Measurements from ENCODE around the gene MRPS34. TPM values are rescaled to one million over a fixed set of nuclear protein-coding genes. Genes with fewer than 3 reads are reported as not detected.

MRPS34 gene
- total and polyA plus RNA-seq, 3 experiments from 2014 or later = 155 to 176 (median 172) TPM

- no peak overlapping the region for H3K27ac ChIP-seq (ENCODE audit: low read depth, low read length)
- CTCF ChIA-PET = interaction anchor here (1.3 kb wide), 1 partner anchor 40 kb away, joined by 4 read pairs; no protein-coding TSS in a partner anchor
- H3K27ac Mint-ChIP-seq = peak overlapping the region in 2 of 8 donors; percentile 67 to 91
- no peaks in the 10 kb centered on the region for H3K4me1 ChIP-seq (ENCODE audit: insufficient read depth, low read length)
- no peak overlapping the region for H3K4me3 Mint-ChIP-seq
- H3K36me3 Mint-ChIP-seq = peaks cover 0 to 64% (median 4%) of the 10 kb centered on the region in 3 donors
- H3K27me3 Mint-ChIP-seq = no peaks in the 10 kb centered on the region
- no peaks in the 10 kb centered on the region for H3K4me1 Mint-ChIP-seq
- H3K4me3 ChIP-seq (ENCODE audit: low read length) = no peak overlapping the region
- H3K9me3 Mint-ChIP-seq = no peaks in the 10 kb centered on the region
- H3K36me3 ChIP-seq (ENCODE audit: insufficient read depth, low read length) = peaks cover 16% of the 10 kb centered on the region
- POLR2A ChIA-PET = no interaction called here
- no peaks in the 10 kb centered on the region for H3K9me3 ChIP-seq (ENCODE audit: low read length)
- DNase-seq = no peak
- H3K27me3 ChIP-seq (ENCODE audit: insufficient read depth, low read length, poor library complexity, severe bottlenecking) = no peaks in the 10 kb centered on the region
Measured at GRCh38 chr16:1745181-1745899, 27.6 kb downstream of the MRPS34 start.

GRCh38 chr16:1744338-1744840, 28.5 kb downstream of the MRPS34 start:
- no peak overlapping the region for H3K4me3 Mint-ChIP-seq
- peaks cover 0 to 56% (median 4%) of the 10 kb centered on the region in 3 donors for H3K36me3 Mint-ChIP-seq
- POLR2A ChIA-PET = no interaction called here
- H3K4me1 ChIP-seq (ENCODE audit: insufficient read depth, low read length) = no peaks in the 10 kb centered on the region
- no peaks in the 10 kb centered on the region for H3K4me1 Mint-ChIP-seq
- H3K27me3 ChIP-seq (ENCODE audit: insufficient read depth, low read length, poor library complexity, severe bottlenecking) = no peaks in the 10 kb centered on the region
- no peaks in the 10 kb centered on the region for H3K9me3 ChIP-seq (ENCODE audit: low read length)
- no peak overlapping the region for H3K27ac Mint-ChIP-seq
- CTCF ChIA-PET = no interaction called here
- no peak overlapping the region for H3K4me3 ChIP-seq (ENCODE audit: low read length)
- no peaks in the 10 kb centered on the region for H3K27me3 Mint-ChIP-seq
- no peak for DNase-seq
- H3K36me3 ChIP-seq (ENCODE audit: insufficient read depth, low read length) = peaks cover 11% of the 10 kb centered on the region
- H3K27ac ChIP-seq (ENCODE audit: low read depth, low read length) = no peak overlapping the region
- H3K9me3 Mint-ChIP-seq = no peaks in the 10 kb centered on the region

GRCh38 chr16:1743376-1744337, 29.3 kb downstream of the MRPS34 start:
- Mint-ChIP-seq H3K27ac (no peak overlapping the region), H3K4me3 (no peak overlapping the region), H3K36me3 (peaks cover 0 to 49% (median 4%) of the 10 kb centered on the region in 3 donors), H3K27me3 (no peaks in the 10 kb centered on the region), H3K4me1 (no peaks in the 10 kb centered on the region), H3K9me3 (no peaks in the 10 kb centered on the region)
- no peaks in the 10 kb centered on the region for H3K9me3 ChIP-seq (ENCODE audit: low read length)
- H3K4me1 ChIP-seq (ENCODE audit: insufficient read depth, low read length) = no peaks in the 10 kb centered on the region
- H3K36me3 ChIP-seq (ENCODE audit: insufficient read depth, low read length) = peaks cover 6% of the 10 kb centered on the region
- DNase-seq = no peak
- ChIA-PET POLR2A (no interaction called here), CTCF (no interaction called here)
- H3K4me3 ChIP-seq (ENCODE audit: low read length) = no peak overlapping the region
- H3K27ac ChIP-seq (ENCODE audit: low read depth, low read length) = no peak overlapping the region
- no peaks in the 10 kb centered on the region for H3K27me3 ChIP-seq (ENCODE audit: insufficient read depth, low read length, poor library complexity, severe bottlenecking)

DNA sequence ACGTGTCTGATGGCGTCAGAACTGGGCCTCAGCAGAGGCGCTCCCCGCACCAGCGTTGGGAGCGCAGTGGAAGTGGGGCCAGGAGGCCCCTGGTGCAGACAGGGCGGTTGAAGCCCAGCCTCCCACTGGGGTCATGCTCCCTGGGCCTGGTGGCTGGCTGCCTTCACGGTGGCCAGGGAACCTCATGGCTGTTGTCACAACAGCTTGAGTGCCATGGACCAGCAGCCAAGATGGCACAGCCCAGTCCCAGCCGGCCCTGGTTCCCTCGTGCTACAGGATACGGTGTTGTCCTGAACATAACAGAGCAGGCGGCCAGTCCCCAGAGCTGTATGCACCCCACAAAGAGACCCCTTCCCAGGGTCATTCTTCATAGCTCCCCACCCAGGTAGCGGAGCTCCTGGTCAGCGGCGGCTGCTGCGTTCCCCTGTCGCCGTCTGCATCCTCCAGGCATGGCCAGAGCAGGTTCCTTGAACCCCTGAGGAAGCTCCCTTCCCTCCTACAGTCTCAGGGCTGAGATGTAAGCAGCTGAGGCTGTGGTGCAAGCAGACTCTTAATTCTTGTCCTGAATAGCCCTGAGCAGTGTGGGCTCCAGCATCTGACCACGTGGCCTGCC, 31.3 kb downstream of the MRPS34 start:
- Mint-ChIP-seq H3K27me3 (no peaks in the 10 kb centered on the region), H3K4me3 (no peak overlapping the region), H3K27ac (no peak overlapping the region), H3K9me3 (no peaks in the 10 kb centered on the region), H3K4me1 (no peaks in the 10 kb centered on the region), H3K36me3 (peaks cover 0 to 33% (median 4%) of the 10 kb centered on the region in 3 donors)
- DNase-seq = no peak
- Histone ChIP-seq H3K9me3 (ENCODE audit: low read length) (no peaks in the 10 kb centered on the region), H3K36me3 (ENCODE audit: insufficient read depth, low read length) (no peaks in the 10 kb centered on the region), H3K4me1 (ENCODE audit: insufficient read depth, low read length) (no peaks in the 10 kb centered on the region), H3K4me3 (ENCODE audit: low read length) (no peak overlapping the region), H3K27me3 (ENCODE audit: insufficient read depth, low read length, poor library complexity, severe bottlenecking) (no peaks in the 10 kb centered on the region), H3K27ac (ENCODE audit: low read depth, low read length) (no peak overlapping the region)
- ChIA-PET POLR2A (no interaction called here), CTCF (no interaction called here)

GRCh38 chr16:1740781-1741490, 32.0 kb downstream of the MRPS34 start:
- H3K27me3 ChIP-seq (ENCODE audit: insufficient read depth, low read length, poor library complexity, severe bottlenecking) = no peaks in the 10 kb centered on the region
- Mint-ChIP-seq H3K27me3 (no peaks in the 10 kb centered on the region), H3K9me3 (no peaks in the 10 kb centered on the region), H3K4me3 (no peak overlapping the region), H3K36me3 (peaks cover 0 to 31% (median 4%) of the 10 kb centered on the region in 3 donors), H3K27ac (peak overlapping the region in 1 of 8 donors; percentile 63), H3K4me1 (no peaks in the 10 kb centered on the region)
- H3K4me1 ChIP-seq (ENCODE audit: insufficient read depth, low read length) = no peaks in the 10 kb centered on the region
- H3K4me3 ChIP-seq (ENCODE audit: low read length) = no peak overlapping the region
- no peaks in the 10 kb centered on the region for H3K9me3 ChIP-seq (ENCODE audit: low read length)
- DNase-seq = no peak
- no peak overlapping the region for H3K27ac ChIP-seq (ENCODE audit: low read depth, low read length)
- CTCF ChIA-PET = no interaction called here
- no peaks in the 10 kb centered on the region for H3K36me3 ChIP-seq (ENCODE audit: insufficient read depth, low read length)
- POLR2A ChIA-PET = no interaction called here

DNA sequence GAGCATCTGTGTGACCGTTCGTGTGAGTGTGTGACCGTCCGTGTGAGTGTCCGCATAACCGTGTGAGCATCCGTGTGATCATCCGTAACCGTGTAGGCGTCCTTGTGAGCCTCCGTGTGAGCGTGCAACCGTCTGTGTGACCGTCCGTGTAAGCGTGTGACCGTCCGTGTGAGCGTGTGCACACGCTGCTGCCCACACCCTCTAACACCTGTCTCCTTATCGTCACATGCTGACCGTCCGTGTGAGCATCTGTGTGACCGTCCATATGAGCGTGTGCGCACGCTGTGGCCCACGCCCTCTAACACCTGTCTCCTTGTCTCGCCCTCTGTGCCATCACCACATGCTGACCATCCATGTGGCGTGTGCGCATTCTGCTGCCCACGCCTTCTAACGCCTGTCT, 32.7 kb downstream of the MRPS34 start:
- no peak for DNase-seq
- CTCF ChIA-PET = no interaction called here
- POLR2A ChIA-PET = no interaction called here

GRCh38 chr16:1734816-1735215, 38.1 kb downstream of the MRPS34 start:
- DNase-seq = no peak
- H3K9me3 ChIP-seq (ENCODE audit: low read length) = no peaks in the 10 kb centered on the region
- no peak overlapping the region for H3K4me3 ChIP-seq (ENCODE audit: low read length)
- H3K36me3 ChIP-seq (ENCODE audit: insufficient read depth, low read length) = peaks cover 7% of the 10 kb centered on the region
- POLR2A ChIA-PET = no interaction called here
- H3K9me3 Mint-ChIP-seq = no peaks in the 10 kb centered on the region
- H3K4me1 ChIP-seq (ENCODE audit: insufficient read depth, low read length) = no peaks in the 10 kb centered on the region
- no peak overlapping the region for H3K4me3 Mint-ChIP-seq
- CTCF ChIA-PET = no interaction called here
- H3K27me3 ChIP-seq (ENCODE audit: insufficient read depth, low read length, poor library complexity, severe bottlenecking) = no peaks in the 10 kb centered on the region
- peaks cover 0 to 30% (median 3%) of the 10 kb centered on the region in 3 donors for H3K36me3 Mint-ChIP-seq
- H3K4me1 Mint-ChIP-seq = peaks cover 0 to 4% (median 0%) of the 10 kb centered on the region in 3 donors
- H3K27me3 Mint-ChIP-seq = no peaks in the 10 kb centered on the region
- no peak overlapping the region for H3K27ac ChIP-seq (ENCODE audit: low read depth, low read length)
- peak overlapping the region in 1 of 8 donors; percentile 28 for H3K27ac Mint-ChIP-seq

More for the DNA sequence above, 32.7 kb downstream of the MRPS34 start:
- no peak overlapping the region for H3K4me3 ChIP-seq (ENCODE audit: low read length)
- H3K27ac ChIP-seq (ENCODE audit: low read depth, low read length) = no peak overlapping the region
- no peaks in the 10 kb centered on the region for H3K27me3 Mint-ChIP-seq
- no peaks in the 10 kb centered on the region for H3K27me3 ChIP-seq (ENCODE audit: insufficient read depth, low read length, poor library complexity, severe bottlenecking)
- peaks cover 0 to 25% (median 4%) of the 10 kb centered on the region in 3 donors for H3K36me3 Mint-ChIP-seq
- H3K4me1 Mint-ChIP-seq = no peaks in the 10 kb centered on the region
- no peaks in the 10 kb centered on the region for H3K9me3 Mint-ChIP-seq
- H3K4me3 Mint-ChIP-seq = no peak overlapping the region
- H3K9me3 ChIP-seq (ENCODE audit: low read length) = no peaks in the 10 kb centered on the region
- no peak overlapping the region for H3K27ac Mint-ChIP-seq
- H3K36me3 ChIP-seq (ENCODE audit: insufficient read depth, low read length) = no peaks in the 10 kb centered on the region
- no peaks in the 10 kb centered on the region for H3K4me1 ChIP-seq (ENCODE audit: insufficient read depth, low read length)

Measured in CD8-positive, alpha-beta memory T cell (primary cell).